ENCODE data around the gene SLC30A5. TPM values are rescaled to one million over a fixed set of nuclear protein-coding genes. Genes with fewer than 3 reads are reported as not detected.
A peak's percentile ranks its signal among the peaks of the same experiment; 100 is the strongest.

SLC30A5 gene
- total and polyA plus RNA-seq, 9 of the 15 experiments (the other 6 are each of a cell fraction or from before 2014, with no cell fraction given), result 22.9 to 86.8 (median 62.5) TPM

- peak; percentile 82 for TF ChIP-seq ZBTB2 (IDR thresholded peaks at IDR 0.05)
- no peak for TF ChIP-seq SRSF1 (IDR thresholded peaks at IDR 0.05; ENCODE audit: low read depth, low read length)
- TF ChIP-seq PPARD (CRISPR knock-in tag; IDR thresholded peaks at IDR 0.05), result no peak
- TF ChIP-seq, protein P1, sequence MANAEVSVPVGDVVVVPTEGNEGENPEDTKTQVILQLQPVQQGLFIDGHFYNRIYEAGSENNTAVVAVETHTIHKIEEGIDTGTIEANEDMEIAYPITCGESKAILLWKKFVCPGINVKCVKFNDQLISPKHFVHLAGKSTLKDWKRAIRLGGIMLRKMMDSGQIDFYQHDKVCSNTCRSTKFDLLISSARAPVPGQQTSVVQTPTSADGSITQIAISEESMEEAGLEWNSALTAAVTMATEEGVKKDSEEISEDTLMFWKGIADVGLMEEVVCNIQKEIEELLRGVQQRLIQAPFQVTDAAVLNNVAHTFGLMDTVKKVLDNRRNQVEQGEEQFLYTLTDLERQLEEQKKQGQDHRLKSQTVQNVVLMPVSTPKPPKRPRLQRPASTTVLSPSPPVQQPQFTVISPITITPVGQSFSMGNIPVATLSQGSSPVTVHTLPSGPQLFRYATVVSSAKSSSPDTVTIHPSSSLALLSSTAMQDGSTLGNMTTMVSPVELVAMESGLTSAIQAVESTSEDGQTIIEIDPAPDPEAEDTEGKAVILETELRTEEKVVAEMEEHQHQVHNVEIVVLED (CRISPR knock-in tag; IDR thresholded peaks at IDR 0.05), result no peak
- no peak for TF ChIP-seq ZNF316 (IDR thresholded peaks at IDR 0.05)
Measured at GRCh38 chr5:69166686-69167492, 73.1 kb downstream of the SLC30A5 start, which contains the start of gene CCNB1 (continued).

DNA sequence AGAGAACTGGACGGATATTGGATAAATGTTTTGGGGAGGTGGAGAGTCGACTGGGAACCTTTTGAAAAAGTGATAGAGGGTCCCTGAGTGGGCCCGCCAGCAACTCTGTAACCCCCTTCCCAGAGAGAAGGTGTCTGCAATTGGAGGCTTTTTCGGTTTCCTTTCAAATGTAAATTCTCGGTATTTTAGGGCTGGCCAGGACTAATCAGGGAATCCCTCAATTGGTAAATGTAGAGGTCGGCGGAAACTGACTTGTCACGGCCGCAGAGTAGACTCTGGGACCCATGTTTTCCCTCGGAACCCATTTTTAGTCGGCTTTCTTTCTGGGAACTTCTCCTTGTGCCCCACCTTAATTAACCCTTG, 73.7 kb downstream of the SLC30A5 start:
- Histone ChIP-seq H3K27ac (ENCODE audit: extremely low read depth, low read depth, low read length) (peak overlapping the region; percentile 94), H3K27me3 (ENCODE audit: control insufficient read depth in 2 of 2, insufficient read depth in 2 of 2, low read length in 2 of 2) (no peaks in the 10 kb centered on the region), H3K79me2 (ENCODE audit: control insufficient read depth, insufficient read depth, low read length) (peaks cover 47% of the 10 kb centered on the region), H2AFZ (ENCODE audit: low read depth, low read length) (peak overlapping the region; percentile 91), H3K4me3 (peak overlapping the region; percentile 90), H3K9me3 (replicated peaks; ENCODE audit: control insufficient read depth, insufficient read depth, low read depth, low read length) (no peaks in the 10 kb centered on the region), H3K9me1 (ENCODE audit: control insufficient read depth, insufficient read depth, low read length) (no peaks in the 10 kb centered on the region), H3K4me1 (replicated peaks in 1 of 2; ENCODE audit: control insufficient read depth in 2 of 2, insufficient read depth in 2 of 2, low read length in 2 of 2) (peaks cover 4 to 8% of the 10 kb centered on the region in 2 experiments; a peak in 4 of 5 replicates), H3K9ac (ENCODE audit: insufficient read depth in 1 of 2, low read depth in 2 of 2, low read length in 2 of 2) (peak overlapping the region; percentile 94 to 96), H3K36me3 (ENCODE audit: control insufficient read depth, insufficient read depth, low read length) (peaks cover 46% of the 10 kb centered on the region), H4K20me1 (replicated peaks; ENCODE audit: control insufficient read depth, insufficient read depth, low read length) (no peaks in the 10 kb centered on the region), H3K4me2 (ENCODE audit: insufficient read depth, low read length) (peak overlapping the region; percentile 90)
- FAIRE-seq (no peak), ATAC-seq (peak; percentile 15; the same call in 2 of the 3 replicates), DNase-seq (ENCODE audit: extremely low read depth in 1 of 4, low spot score in 3 of 4) (peak in 3 of 4 experiments; percentile 28 to 32 (median 29))
- intact Hi-C loops (cut with micrococcal nuclease), result loop anchor here (2.0 kb wide), 1 partner anchor 75 kb away; no protein-coding TSS in a partner anchor
- in situ Hi-C loops (cut with MboI), result no loop called here
- BruUV-seq (replicated peaks), result TSS peak; percentile 64
- WGBS (ENCODE audit: insufficient coverage, low coverage, missing lambda C conversion rate), result under 1% methylated on average over 11 of the region's 11 CpGs
- ChIA-PET POLR2A (interaction anchor here (1.8 to 2.6 kb wide), 4 partner anchors 9 to 22 kb away, joined by 4 to 12 read pairs (median 10); partner anchors contain the start of gene CENPH), CTCF (ENCODE audit: low intra/inter-chr PET ratio) (no interaction called here)
- TF ChIP-seq KDM4B (IDR thresholded peaks at IDR 0.05; ENCODE audit: borderline replicate concordance in 2 of 2, low read depth in 1 of 2) (no peak), FOXA1 (IDR thresholded peaks at IDR 0.05; ENCODE audit: borderline replicate concordance) (no peak), NFE2 (IDR thresholded peaks at IDR 0.05; ENCODE audit: low read depth) (0 out of 2 replicates have a peak, but pooled peaks have one; percentile 12), FOXO4 (CRISPR knock-in tag; IDR thresholded peaks at IDR 0.05) (no peak), FUS (optimal IDR thresholded peaks at IDR 0.05; ENCODE audit: low read depth, low read length) (no peak), HNRNPL (IDR thresholded peaks at IDR 0.05; ENCODE audit: low read depth, low read length) (no peak), CHD1 (IDR thresholded peaks at IDR 0.05; ENCODE audit: low read length) (peak; percentile 72), HMBOX1 (IDR thresholded peaks at IDR 0.05) (no peak)
